Natural killer cell (primary cell): ENCODE data around the gene CCL22. TPM values are rescaled to one million over a fixed set of nuclear protein-coding genes. Genes with fewer than 3 reads are reported as not detected.

Experiments
- ATAC-seq, 3 donors: fragments of 150-1000 bp in 2 of 3; fragments of 200-7000 bp in 1 of 3; cut with Tn5 transposase; 1 replicate in 1 of 3; 2 replicates in 2 of 3; pipeline ENCODE4 v1.10.0; 2021; ENCODE audit warnings: mild to moderate bottlenecking in 2 of 3, moderate library complexity in 2 of 3
- DNase-seq, 2 donors: peaks; one replicate each; pipeline versions ENCODE4 v3.0.0 to v3.0.0-alpha.2; 2013 to 2021; ENCODE audit warnings: mixed read lengths in 1 of 2
- H3K27ac ChIP-seq: one replicate; pipeline ENCODE4 v1.5.1; 2013; ENCODE audit warnings: mild to moderate bottlenecking, low read length
- H3K27me3 ChIP-seq: one replicate; pipeline ENCODE4 v1.6.1; 2013; ENCODE audit warnings: low read length; ENCODE audit not compliant: control insufficient read depth, insufficient read depth
- H3K36me3 ChIP-seq: one replicate; pipeline ENCODE4 v1.6.1; 2013; ENCODE audit warnings: low read length; ENCODE audit not compliant: control insufficient read depth, insufficient read depth
- H3K4me1 ChIP-seq: one replicate; pipeline ENCODE4 v1.6.1; 2013; ENCODE audit warnings: low read length; ENCODE audit not compliant: control insufficient read depth, insufficient read depth
- H3K4me3 ChIP-seq: one replicate; pipeline ENCODE4 v1.5.1; 2013; ENCODE audit warnings: low read length
- H3K9me3 ChIP-seq: one replicate; pipeline ENCODE4 v1.6.1; 2013; ENCODE audit warnings: low read length; ENCODE audit not compliant: control insufficient read depth, insufficient read depth
- H3K27ac Mint-ChIP-seq, 2 donors: one replicate each; pipeline ENCODE4 v1.8.0; 2022; ENCODE audit warnings: mild to moderate bottlenecking in 2 of 2, mixed read lengths in 2 of 2, moderate library complexity in 1 of 2
- H3K27me3 Mint-ChIP-seq, 2 donors: one replicate each; pipeline ENCODE4 v1.8.0; 2022; ENCODE audit warnings: low read depth in 2 of 2, mixed read lengths in 2 of 2
- H3K36me3 Mint-ChIP-seq: one replicate; pipeline ENCODE4 v1.8.0; 2022; ENCODE audit warnings: mixed read lengths
- H3K4me1 Mint-ChIP-seq, 2 donors: one replicate each; pipeline ENCODE4 v1.8.0; 2022; ENCODE audit warnings: mixed read lengths in 2 of 2
- H3K4me3 Mint-ChIP-seq: one replicate; pipeline ENCODE4 v1.8.0; 2022; ENCODE audit warnings: mild to moderate bottlenecking, moderate library complexity, mixed read lengths
- H3K9me3 Mint-ChIP-seq, 2 donors: one replicate each; pipeline ENCODE4 v1.8.0; 2022; ENCODE audit warnings: mixed read lengths in 2 of 2
- CTCF ChIP-seq: fragments of 200-600 bp; IDR thresholded peaks from one replicate; pipeline ENCODE4 v1.8.0; 2022; ENCODE audit warnings: antibody characterized with exemption
- WGBS: methylation state at CpG from one replicate; pipeline ENCODE4 v1.1.7; 2013; ENCODE audit warnings: missing lambda C conversion rate; ENCODE audit not compliant: insufficient coverage; 5-methylcytosine and 5-hydroxymethylcytosine counted together
- intact Hi-C: fragments of 100-400 bp; cut with micrococcal nuclease; formaldehyde crosslinking; loops from one replicate; pipeline ENCODE4 v1.14.2; 2022
- total RNA-seq, 4 donors: library from RNA; stranded (reverse); fragments of 120-200 nt in 1 of 4; gene quantifications; one replicate each; pipeline versions ENCODE4 v1.2.3 to v1.2.4, GENCODE V29; 2013 to 2022

CCL22 gene
- total RNA-seq, 3 donors from 2014 or later (not counting 1 experiment from before 2014, with no cell fraction given) = 0.14 TPM; not detected in 2

DNA sequence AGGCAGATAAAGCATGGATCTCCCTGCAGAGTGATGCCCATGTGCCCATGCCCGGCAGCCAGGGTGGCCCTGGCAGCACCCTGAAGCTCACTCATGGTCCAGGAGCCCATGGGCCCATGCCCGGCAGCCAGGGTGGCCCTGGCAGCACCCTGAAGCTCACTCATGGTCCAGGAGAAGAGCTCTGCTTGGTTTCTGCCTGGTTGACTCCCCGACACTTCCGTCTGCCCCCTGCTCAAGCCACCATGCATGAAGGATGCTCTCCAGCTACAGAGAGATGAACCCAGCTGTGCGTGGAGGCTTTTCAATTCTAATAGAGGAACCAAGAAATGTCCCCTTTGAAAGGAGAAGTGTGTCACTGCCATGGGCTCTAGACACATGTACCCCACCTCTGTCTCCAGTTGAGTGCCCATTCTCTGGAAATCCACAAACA is 54.7 kb downstream of the CCL22 start:
- no peak for ATAC-seq
- H3K27ac Mint-ChIP-seq = peak overlapping the region; percentile 42 to 46

GRCh38 chr16:57413733-57414132 is 55.1 kb downstream of the CCL22 start:
- H3K36me3 ChIP-seq = no peaks in the 10 kb centered on the region
- ATAC-seq = no peak
- Mint-ChIP-seq H3K27me3 (peaks cover 0 to 7% of the 10 kb centered on the region in 2 donors), H3K4me1 (peaks cover 14 to 28% of the 10 kb centered on the region in 2 donors), H3K36me3 (no peaks in the 10 kb centered on the region), H3K27ac (peak overlapping the region; percentile 42 to 46), H3K4me3 (no peak overlapping the region), H3K9me3 (no peaks in the 10 kb centered on the region)
- H3K4me3 ChIP-seq = no peak overlapping the region
- 72% methylated on average over 6 of the region's 7 CpGs for WGBS
- H3K9me3 ChIP-seq = no peaks in the 10 kb centered on the region
- intact Hi-C loops = no loop called here
- no peaks in the 10 kb centered on the region for H3K27me3 ChIP-seq
- no peak overlapping the region for H3K27ac ChIP-seq
- H3K4me1 ChIP-seq = peaks cover 34% of the 10 kb centered on the region
- no peak for TF ChIP-seq CTCF
- no peak for DNase-seq

More for the DNA sequence above, 54.7 kb downstream of the CCL22 start:
- intact Hi-C loops = no loop called here
- Mint-ChIP-seq H3K36me3 (no peaks in the 10 kb centered on the region), H3K9me3 (no peaks in the 10 kb centered on the region), H3K4me3 (no peak overlapping the region), H3K27me3 (peaks cover 0 to 7% of the 10 kb centered on the region in 2 donors), H3K4me1 (peaks cover 11 to 23% of the 10 kb centered on the region in 2 donors)
- H3K4me3 ChIP-seq = no peak overlapping the region
- H3K9me3 ChIP-seq = no peaks in the 10 kb centered on the region
- peaks cover 30% of the 10 kb centered on the region for H3K4me1 ChIP-seq
- no peaks in the 10 kb centered on the region for H3K27me3 ChIP-seq
- no peak for DNase-seq
- H3K27ac ChIP-seq = no peak overlapping the region
- 67% methylated on average over 5 of the region's 5 CpGs for WGBS
- no peak for TF ChIP-seq CTCF
- no peaks in the 10 kb centered on the region for H3K36me3 ChIP-seq

Other genes starting within 250 kb of the CCL22 start
- gene PSME3IP1, start 172.7 kb upstream of the CCL22 start, total RNA-seq = 100 to 1,000 TPM; 129 to 148 (median 133) TPM
- gene RSPRY1, start 172.5 kb upstream of the CCL22 start, total RNA-seq = 10 to 100 TPM; 22.6 to 26.6 (median 23.4) TPM
- 10 to 100 TPM; 36.5 to 44.4 (median 43.7) TPM for gene ARL2BP, start 113.5 kb upstream of the CCL22 start, total RNA-seq
- not detected for gene PLLP, start 74.1 kb upstream of the CCL22 start, total RNA-seq
- gene CX3CL1, start 13.7 kb downstream of the CCL22 start, total RNA-seq = not detected
- gene CCL17, start 46.0 kb downstream of the CCL22 start, total RNA-seq = not detected
- 10 to 100 TPM; 41.1 to 48.8 (median 42.9) TPM for gene CIAPIN1, start 88.6 kb downstream of the CCL22 start, total RNA-seq
- 10 to 100 TPM; 16.9 to 30.2 (median 18.3) TPM for gene COQ9, start 88.7 kb downstream of the CCL22 start, total RNA-seq
- 10 to 100 TPM; 55.4 to 71.2 (median 66.7) TPM for gene POLR2C, start 103.9 kb downstream of the CCL22 start, total RNA-seq
- gene DOK4, start 127.7 kb downstream of the CCL22 start, total RNA-seq = 1 to 10 TPM in 2 of 3 donors, under 1 TPM in 1; 0.75 to 2.5 (median 1.5) TPM
- 10 to 100 TPM; 15.5 to 24.4 (median 17.1) TPM for gene CCDC102A, start 177.8 kb downstream of the CCL22 start, total RNA-seq
- 100 to 1,000 TPM in 1 of 3 donors, 10 to 100 TPM in 2; 83.2 to 118 (median 94.5) TPM for gene ADGRG5, start 183.9 kb downstream of the CCL22 start, total RNA-seq